Renal cortical epithelial cell (primary cell): ENCODE measurements around the gene CEP104. TPM values are rescaled to one million over a fixed set of nuclear protein-coding genes. Genes with fewer than 3 reads are reported as not detected.
A peak's percentile ranks its signal among the peaks of the same experiment; 100 is the strongest.

ENCODE experiments used
- DNase-seq: peaks from one replicate; pipeline ENCODE4 v3.0.0-alpha.2; 2011; ENCODE audit warnings: low read depth
- total RNA-seq: library from RNA; depleted of rRNA; stranded (reverse); fragments of >200 nt; gene quantifications from 2 replicates; pipeline ENCODE4 v1.2.3, GENCODE V29; 2014

The CEP104 gene
- total RNA-seq, 1 donor from 2014 or later = 44.8 TPM

GRCh38 chr1:3868464-3869006, 11.5 kb upstream of the CEP104 start:
- no peak for DNase-seq

- DNase-seq = no peak
Measured at GRCh38 chr1:3865606-3866160, 8.7 kb upstream of the CEP104 start.

GRCh38 chr1:3864884-3865283, 7.9 kb upstream of the CEP104 start:
- peak; percentile 57 for DNase-seq

DNA sequence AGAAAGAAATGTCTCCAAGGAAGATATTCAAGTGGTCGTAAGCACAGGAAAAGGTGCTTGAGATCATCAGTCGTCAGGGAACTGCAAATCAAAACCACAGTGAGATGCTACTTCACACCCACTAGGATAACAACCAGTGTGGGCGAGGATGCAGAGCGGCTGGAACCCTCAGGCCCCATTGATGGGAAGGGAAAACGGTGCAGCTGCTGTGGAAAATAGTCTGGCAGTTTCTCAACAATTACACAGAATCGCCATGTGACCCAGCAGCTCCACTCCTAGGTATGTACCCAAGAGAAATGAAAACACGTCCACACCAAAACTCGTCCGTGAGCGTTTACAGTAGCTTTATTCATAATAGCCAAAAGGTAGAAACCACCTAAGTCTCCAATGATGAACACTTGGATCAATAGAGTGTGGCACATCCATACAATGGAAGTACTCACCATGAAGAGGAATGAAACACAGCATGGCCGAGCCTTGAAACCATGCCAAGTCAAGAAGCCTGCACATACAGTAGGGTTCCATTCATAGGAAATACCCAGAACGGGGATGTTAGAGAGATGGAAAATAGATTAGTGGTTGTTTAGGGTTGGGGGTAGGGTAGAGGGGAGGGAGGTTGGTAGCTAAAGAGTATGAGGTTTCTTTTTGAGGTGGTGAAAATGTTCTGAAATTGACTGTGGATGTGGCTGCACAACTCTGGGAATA, 6.4 kb upstream of the CEP104 start:
- DNase-seq = no peak

DNA sequence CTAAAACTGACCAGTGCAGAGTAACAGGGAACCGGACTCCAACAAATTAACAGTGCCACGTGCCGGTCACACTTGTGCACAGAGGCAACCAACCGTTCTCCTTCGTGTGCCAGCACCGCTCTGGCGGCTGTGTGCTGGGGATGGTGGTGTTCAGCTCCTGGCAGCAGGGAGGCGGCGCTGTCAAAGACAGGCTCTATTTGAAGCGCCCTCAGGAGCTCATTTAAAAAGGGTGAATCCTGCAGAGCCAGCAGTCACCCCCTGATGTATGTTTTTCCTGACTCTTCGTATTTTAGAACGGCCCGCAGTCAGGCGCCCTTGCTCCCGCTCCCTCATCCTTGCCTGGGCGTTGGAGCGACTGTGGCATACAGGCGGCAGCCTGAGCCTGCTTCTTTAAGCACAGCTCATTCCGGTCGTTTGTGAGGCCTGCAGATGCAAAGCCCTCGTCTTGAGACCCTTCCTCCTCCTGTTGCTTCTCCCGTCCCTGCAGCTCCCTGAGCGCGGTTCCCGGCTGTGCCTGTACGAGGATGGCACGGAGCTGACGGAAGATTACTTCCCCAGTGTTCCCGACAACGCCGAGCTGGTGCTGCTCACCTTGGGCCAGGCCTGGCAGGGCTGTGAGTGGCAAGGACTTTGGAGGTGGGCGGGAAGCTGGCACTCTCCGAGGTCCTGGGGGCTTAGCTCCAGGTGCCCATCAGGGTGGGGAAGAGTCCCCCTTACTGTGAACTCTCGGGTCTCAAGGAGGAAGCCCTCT, 1.4 kb upstream of the CEP104 start:
- peak; percentile 29 for DNase-seq

- no peak for DNase-seq
Measured at GRCh38 chr1:3857791-3858129, 749 bp upstream of the CEP104 start.

GRCh38 chr1:3852711-3853485, 4.1 kb downstream of the CEP104 start:
- no peak for DNase-seq

DNA sequence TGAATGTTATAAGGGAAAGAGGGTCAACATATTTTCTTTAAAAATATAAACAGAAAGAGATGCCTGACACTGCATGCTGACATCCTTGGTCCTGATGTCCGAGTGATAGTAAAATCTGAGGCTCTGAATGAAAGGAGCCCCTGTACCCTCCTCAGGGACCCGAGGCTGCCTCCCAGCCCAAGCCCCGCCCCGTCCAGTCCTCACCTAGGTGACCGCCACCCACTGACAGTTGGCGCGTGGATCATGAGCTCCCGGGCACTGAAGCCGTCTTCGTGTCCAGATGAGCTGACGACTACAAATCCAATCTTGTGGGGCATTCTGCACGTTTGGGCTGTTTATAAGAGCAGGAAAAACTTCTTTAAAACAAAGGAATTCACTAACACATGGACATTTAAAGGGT, 4.9 kb downstream of the CEP104 start:
- DNase-seq = no peak

DNA sequence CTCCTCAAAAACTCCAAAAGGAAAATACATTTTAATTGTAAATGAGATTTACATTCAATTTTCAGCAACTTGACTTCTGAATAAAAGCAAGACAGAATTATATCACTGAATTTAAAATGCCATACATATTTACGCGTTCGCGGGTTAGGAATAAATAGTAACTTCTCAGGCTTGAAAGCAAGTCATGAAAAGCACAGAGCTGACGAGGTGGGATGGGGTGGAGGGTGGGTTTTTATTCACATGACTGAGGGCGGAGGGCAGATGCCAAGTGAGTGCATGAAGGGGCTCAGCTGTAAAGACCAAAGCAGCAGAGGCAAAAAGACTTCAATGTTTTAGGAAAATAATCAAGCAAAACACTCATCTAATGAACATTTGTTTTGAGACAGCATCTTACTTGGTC, 5.7 kb downstream of the CEP104 start:
- DNase-seq = no peak

DNA sequence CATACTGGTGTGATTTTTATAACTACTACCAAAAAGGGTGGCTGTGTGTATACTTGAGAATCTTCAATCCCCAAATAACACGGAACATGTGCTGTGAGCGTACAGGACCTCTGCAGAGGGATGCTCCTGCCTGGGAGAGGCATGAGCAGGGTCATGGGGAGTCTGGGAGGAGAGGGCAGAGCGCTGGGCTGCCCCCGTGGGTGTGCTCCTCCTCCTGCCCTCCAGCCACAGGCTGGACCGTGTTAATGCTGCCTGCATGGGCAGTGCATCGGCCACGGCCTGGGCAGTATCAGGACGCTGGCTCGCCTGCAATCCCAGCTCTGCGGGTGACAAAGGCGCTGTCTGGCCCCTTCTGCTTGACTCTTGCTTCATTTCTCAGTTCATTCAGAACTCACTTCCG, 6.2 kb downstream of the CEP104 start:
- DNase-seq = no peak

- DNase-seq = no peak
Measured at GRCh38 chr1:3847081-3847480, 9.9 kb downstream of the CEP104 start.

- no peak for DNase-seq
Measured at GRCh38 chr1:3846541-3846940, 10.5 kb downstream of the CEP104 start.

DNA sequence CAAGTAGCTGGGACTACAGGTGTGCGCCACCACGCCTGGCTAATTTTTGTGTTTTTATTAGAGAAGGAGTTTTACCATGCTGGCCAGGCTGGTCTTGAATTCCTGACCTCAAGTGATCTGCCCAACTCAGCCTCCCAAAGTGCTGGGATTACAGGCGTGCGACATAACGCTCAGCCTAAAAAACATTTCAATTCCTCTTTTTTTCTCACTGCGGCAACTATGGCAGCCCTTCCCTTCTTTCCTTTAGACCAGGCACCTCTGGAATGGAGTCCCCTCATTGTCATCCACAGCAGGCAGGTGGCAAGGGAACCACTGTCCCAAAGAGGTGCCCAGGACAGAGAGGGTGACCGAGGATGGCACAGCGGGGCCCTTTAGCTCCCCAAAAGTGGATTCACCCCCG, 14.1 kb downstream of the CEP104 start:
- DNase-seq = no peak

DNA sequence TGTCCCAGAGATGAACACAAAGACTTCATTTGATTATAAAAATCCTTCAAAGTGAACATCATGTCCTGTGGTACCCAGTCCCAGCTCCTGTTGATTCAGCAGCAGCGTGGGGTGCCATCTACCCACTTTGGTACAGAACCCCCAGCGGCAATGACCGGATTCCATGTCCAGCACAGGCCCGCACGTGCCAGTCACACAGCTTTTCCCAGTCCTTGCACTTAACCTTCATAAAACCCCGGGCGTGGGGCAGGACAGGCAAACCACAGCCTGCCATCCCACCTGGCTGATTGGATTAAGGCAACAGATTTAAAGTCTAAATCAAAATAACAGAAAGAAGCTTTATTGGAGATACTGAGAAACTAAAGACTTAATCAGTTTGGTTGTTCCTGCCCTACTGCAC, 15.5 kb downstream of the CEP104 start:
- no peak for DNase-seq

GRCh38 chr1:3838788-3839187, 18.2 kb downstream of the CEP104 start:
- no peak for DNase-seq

- DNase-seq = no peak
Measured at GRCh38 chr1:3837685-3838084, 19.3 kb downstream of the CEP104 start.

- DNase-seq = no peak
Measured at GRCh38 chr1:3837200-3837599, 19.8 kb downstream of the CEP104 start.

DNA sequence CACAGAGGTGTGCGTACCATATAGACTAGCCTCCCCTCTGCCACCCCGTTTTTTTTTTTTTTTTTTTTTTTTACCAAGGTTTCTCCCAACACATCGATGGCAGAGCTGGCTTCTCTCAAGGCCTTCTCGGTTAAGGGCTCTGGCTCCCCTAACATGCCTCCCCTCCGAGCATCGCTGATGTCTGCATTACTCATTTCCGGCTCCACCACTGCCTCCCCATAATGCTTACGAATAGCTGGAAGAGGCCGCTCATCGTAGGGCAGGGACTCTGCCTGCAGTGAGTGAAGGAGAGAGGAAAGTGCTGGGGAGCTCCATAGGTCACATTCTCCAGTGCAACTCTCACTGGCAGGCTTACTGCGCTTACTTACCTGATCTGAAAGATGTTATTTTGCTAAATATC, 20.6 kb downstream of the CEP104 start:
- DNase-seq = no peak

GRCh38 chr1:3834701-3835100, 22.3 kb downstream of the CEP104 start:
- DNase-seq = no peak

GRCh38 chr1:3831689-3832088, 25.3 kb downstream of the CEP104 start:
- no peak for DNase-seq

DNA sequence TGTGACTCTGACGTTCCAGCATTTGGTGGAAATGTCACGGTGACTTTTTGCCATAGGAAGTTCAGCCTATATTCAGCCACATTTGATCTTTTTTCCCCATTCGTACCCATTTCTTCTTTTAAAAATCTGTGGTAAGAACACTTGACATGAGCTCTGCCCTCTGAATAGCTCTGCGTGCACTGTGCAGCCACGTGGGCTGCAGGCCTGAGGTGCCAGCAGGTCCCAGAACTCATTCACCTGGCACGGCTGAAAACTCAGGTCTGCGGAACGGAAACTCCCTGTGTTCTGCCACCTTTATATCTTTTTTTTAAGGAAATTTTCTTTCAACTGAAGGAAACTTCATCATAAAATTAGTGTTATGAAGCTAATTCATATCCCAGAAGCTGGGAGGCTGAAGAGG, 28.6 kb downstream of the CEP104 start:
- no peak for DNase-seq

DNA sequence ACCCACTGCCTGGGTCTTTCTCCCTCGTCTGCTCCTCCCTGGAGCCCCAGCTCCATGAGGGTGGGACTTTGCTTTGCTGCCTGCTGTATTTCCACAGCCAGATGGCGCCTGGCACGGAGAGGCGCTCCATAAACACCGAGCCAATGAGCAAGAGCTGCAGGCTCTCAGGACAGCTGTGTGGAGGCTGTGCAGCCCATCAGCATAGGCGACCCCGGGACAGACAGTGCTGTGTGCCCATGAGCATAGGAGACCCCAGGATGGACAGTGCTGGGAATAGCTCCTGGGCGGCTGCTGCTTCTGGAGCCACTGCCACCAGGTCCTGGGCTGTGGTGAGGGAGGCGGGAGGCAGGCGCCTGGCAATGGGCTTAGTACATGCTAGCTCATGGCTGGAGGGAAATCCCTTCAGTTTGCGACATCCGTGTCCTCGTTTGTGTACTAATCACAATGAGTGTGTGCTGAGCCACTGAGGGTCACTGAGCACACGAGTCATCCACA, 29.2 kb downstream of the CEP104 start:
- DNase-seq = peak; percentile 41
